NCI-H146 treated with DMSO at 0.1 percent for 48 hours (cell line): ENCODE results near the gene NPIPB6.

ENCODE experiments used
- DNase-seq: peaks from one replicate; lab custom pipeline; 2025; ENCODE audit not compliant: unreplicated experiment; lab: John Stamatoyannopoulos, UW

The NPIPB6 gene

GRCh38 chr16:28300327-28300726, 63.0 kb downstream of the NPIPB6 start:
- DNase-seq = no peak

GRCh38 chr16:28298511-28298878, 64.8 kb downstream of the NPIPB6 start:
- no peak for DNase-seq

- no peak for DNase-seq
These were observed 65.4 kb downstream of the NPIPB6 start for GRCh38 chr16:28297784-28298510.

GRCh38 chr16:28297308-28297707, 66.0 kb downstream of the NPIPB6 start:
- no peak for DNase-seq

GRCh38 chr16:28295276-28295675, 68.0 kb downstream of the NPIPB6 start:
- no peak for DNase-seq

GRCh38 chr16:28294201-28294600, 69.1 kb downstream of the NPIPB6 start:
- no peak for DNase-seq

- no peak for DNase-seq
These were observed 69.7 kb downstream of the NPIPB6 start for GRCh38 chr16:28293601-28293960.

GRCh38 chr16:28292731-28293600, 70.3 kb downstream of the NPIPB6 start:
- DNase-seq = peak; percentile 90
